ENCODE data around the gene SPTAN1. TPM values are rescaled to one million over a fixed set of nuclear protein-coding genes. Genes with fewer than 3 reads are reported as not detected.

The SPTAN1 gene
- total RNA-seq, 3 donors from 2014 or later (not counting 1 experiment from before 2014, with no cell fraction given) = 301 to 420 (median 400) TPM

DNA sequence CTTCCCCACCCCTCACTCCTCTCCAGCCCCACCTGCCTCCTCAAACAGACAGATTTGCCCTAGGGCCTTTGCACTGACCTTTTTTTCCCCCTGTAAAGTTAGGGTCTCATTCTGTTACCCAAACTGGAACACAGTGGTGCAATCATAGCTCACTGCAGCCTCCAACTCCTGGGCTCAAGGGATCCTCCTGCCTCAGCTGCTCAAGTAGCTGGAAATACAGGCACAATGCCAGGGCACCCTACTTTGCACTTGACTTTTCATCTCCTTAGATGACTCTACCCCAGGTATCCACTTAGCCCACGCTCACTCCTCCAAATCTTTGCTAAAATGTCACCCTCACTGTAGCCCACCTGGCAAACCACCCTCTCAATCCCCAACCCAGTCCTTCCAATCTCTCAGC is 102.1 kb downstream of the SPTAN1 start:
- no peak overlapping the region for H3K27ac ChIP-seq (ENCODE audit: low read length)
- H3K4me3 ChIP-seq (ENCODE audit: low read length) = no peak overlapping the region
- Mint-ChIP-seq H3K27me3 (ENCODE audit: low read depth in 2 of 2) (no peaks in the 10 kb centered on the region), H3K27ac (peak overlapping the region in 1 of 2 donors; percentile 5), H3K4me3 (peak overlapping the region; percentile 55), H3K9me3 (no peaks in the 10 kb centered on the region), H3K36me3 (no peaks in the 10 kb centered on the region), H3K4me1 (peaks cover 0 to 8% of the 10 kb centered on the region in 2 donors)
- H3K27me3 ChIP-seq (ENCODE audit: control insufficient read depth, insufficient read depth, low read length) = no peaks in the 10 kb centered on the region
- no peak for ATAC-seq
- WGBS (ENCODE audit: insufficient coverage) = 100% methylated on average over 1 of the region's 1 CpG
- H3K36me3 ChIP-seq (ENCODE audit: control insufficient read depth, insufficient read depth, low read length) = no peaks in the 10 kb centered on the region
- TF ChIP-seq, protein P1, sequence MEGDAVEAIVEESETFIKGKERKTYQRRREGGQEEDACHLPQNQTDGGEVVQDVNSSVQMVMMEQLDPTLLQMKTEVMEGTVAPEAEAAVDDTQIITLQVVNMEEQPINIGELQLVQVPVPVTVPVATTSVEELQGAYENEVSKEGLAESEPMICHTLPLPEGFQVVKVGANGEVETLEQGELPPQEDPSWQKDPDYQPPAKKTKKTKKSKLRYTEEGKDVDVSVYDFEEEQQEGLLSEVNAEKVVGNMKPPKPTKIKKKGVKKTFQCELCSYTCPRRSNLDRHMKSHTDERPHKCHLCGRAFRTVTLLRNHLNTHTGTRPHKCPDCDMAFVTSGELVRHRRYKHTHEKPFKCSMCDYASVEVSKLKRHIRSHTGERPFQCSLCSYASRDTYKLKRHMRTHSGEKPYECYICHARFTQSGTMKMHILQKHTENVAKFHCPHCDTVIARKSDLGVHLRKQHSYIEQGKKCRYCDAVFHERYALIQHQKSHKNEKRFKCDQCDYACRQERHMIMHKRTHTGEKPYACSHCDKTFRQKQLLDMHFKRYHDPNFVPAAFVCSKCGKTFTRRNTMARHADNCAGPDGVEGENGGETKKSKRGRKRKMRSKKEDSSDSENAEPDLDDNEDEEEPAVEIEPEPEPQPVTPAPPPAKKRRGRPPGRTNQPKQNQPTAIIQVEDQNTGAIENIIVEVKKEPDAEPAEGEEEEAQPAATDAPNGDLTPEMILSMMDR (IDR thresholded peaks at IDR 0.05) = no peak
- intact Hi-C loops (cut with micrococcal nuclease) = no loop called here
- no peaks in the 10 kb centered on the region for H3K9me3 ChIP-seq (ENCODE audit: control insufficient read depth, insufficient read depth, low read length)
- DNase-seq = no peak
- peaks cover 14% of the 10 kb centered on the region for H3K4me1 ChIP-seq (ENCODE audit: control insufficient read depth, insufficient read depth, low read length)

DNA sequence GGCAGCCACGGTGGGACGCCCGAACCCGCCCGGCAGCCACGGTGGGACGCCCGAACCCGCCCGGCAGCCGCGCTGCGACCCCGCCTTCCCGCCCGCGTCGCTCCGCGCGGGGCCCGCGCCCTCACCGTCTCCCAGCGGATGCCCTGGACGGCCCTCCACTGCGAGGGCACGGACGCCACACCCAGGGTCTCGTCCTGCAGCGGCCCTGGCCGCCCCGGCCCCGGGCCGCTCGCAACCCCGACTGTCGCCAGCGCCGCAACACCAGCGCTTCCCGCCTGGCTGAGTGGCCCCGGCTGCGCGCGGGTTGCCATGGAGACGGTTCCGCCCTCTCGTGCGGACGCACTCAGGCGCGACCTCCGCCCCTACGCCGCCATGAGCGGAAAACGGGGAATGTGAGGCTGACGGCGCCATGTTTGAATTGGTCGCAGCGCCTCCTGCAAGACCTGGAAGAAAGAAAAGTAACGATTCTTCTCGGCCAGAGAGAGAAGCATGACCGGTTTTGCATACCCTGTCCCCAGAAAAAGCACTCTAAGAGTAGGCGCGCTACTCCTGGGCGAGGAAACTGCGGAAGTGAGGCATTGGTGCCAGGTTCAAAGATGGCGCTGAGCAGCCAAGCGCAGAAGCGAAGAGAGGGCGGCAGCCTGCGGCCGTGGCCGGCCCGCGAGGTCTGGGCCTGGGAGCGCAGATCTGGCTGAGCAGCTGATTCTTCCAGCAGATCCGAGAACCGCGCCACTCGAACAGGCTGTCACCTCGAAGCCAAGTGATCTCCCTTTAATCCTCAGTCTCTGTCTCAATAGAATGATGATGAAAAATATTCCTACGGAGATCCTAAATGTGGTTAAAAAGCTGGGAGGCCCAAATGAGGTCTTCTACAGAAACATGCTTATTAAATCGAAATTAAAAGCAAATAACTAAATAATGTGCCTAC is 104.3 kb downstream of the SPTAN1 start, which contains the start of gene DYNC2I2:
DYNC2I2 (minus strand) TSS at position 432 of the 928 bp plus-strand sequence; CDS start at position 311, 121 bp downstream.
- DNase-seq (peak; percentile 92 to 99), ATAC-seq (peak; percentile 96 to 97 (median 96))
- intact Hi-C loops (cut with micrococcal nuclease) = loop anchor here (1.0 to 2.0 kb wide), 2 partner anchors 30 to 68 kb away; partner anchors contain the start of gene ZDHHC12
- Histone ChIP-seq H3K36me3 (ENCODE audit: control insufficient read depth, insufficient read depth, low read length) (no peaks in the 10 kb centered on the region), H3K9me3 (ENCODE audit: control insufficient read depth, insufficient read depth, low read length) (no peaks in the 10 kb centered on the region), H3K27me3 (ENCODE audit: control insufficient read depth, insufficient read depth, low read length) (no peaks in the 10 kb centered on the region), H3K4me3 (ENCODE audit: low read length) (peak within 1 kb of the TSS; percentile 54), H3K27ac (ENCODE audit: low read length) (peak within 1 kb of the TSS; percentile 91), H3K4me1 (ENCODE audit: control insufficient read depth, insufficient read depth, low read length) (peaks cover 14% of the 10 kb centered on the region)
- TF ChIP-seq, protein P1 (IDR thresholded peaks at IDR 0.05) = no peak
- Mint-ChIP-seq H3K27me3 (ENCODE audit: low read depth in 2 of 2) (no peaks in the 10 kb centered on the region), H3K9me3 (no peaks in the 10 kb centered on the region), H3K4me1 (peaks cover 0 to 8% of the 10 kb centered on the region in 2 donors), H3K36me3 (no peaks in the 10 kb centered on the region), H3K27ac (peak within 1 kb of the TSS; percentile 97), H3K4me3 (peak within 1 kb of the TSS; percentile 92)
- under 1% methylated on average over 85 of the region's 86 CpGs for WGBS (ENCODE audit: insufficient coverage)

DNA sequence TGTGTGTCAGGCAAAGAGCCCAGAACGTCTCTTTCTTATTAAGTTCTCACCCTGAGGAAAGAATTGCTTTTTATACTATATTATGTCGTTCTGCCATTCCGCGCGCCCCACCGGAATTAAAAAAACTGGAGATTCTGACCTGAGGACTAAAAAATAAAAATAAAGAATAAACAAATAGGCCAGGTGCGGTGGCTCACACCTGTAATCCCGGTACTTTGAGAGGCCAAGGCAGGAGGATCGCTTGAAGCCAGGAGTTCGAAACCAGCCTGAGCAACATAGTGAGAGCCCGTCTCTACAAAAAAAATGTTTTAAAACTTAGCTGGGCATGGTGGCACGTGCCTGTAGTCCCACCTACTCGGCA is 104.9 kb downstream of the SPTAN1 start:
- H3K27me3 Mint-ChIP-seq (ENCODE audit: low read depth in 2 of 2) = no peaks in the 10 kb centered on the region
- Histone ChIP-seq H3K4me1 (ENCODE audit: control insufficient read depth, insufficient read depth, low read length) (peaks cover 14% of the 10 kb centered on the region), H3K4me3 (ENCODE audit: low read length) (peak overlapping the region; percentile 54), H3K36me3 (ENCODE audit: control insufficient read depth, insufficient read depth, low read length) (no peaks in the 10 kb centered on the region), H3K27ac (ENCODE audit: low read length) (peak overlapping the region; percentile 91), H3K27me3 (ENCODE audit: control insufficient read depth, insufficient read depth, low read length) (no peaks in the 10 kb centered on the region), H3K9me3 (ENCODE audit: control insufficient read depth, insufficient read depth, low read length) (no peaks in the 10 kb centered on the region)
- peak overlapping the region; percentile 92 for H3K4me3 Mint-ChIP-seq
- H3K4me1 Mint-ChIP-seq = peaks cover 0 to 8% of the 10 kb centered on the region in 2 donors
- H3K9me3 Mint-ChIP-seq = no peaks in the 10 kb centered on the region
- TF ChIP-seq, protein P1 (IDR thresholded peaks at IDR 0.05) = no peak
- DNase-seq (no peak), ATAC-seq (no peak)
- 97% methylated on average over 13 of the region's 13 CpGs for WGBS (ENCODE audit: insufficient coverage)
- peak overlapping the region; percentile 97 for H3K27ac Mint-ChIP-seq
- intact Hi-C loops (cut with micrococcal nuclease) = loop anchor here (2.0 kb wide), 1 partner anchor 29 kb away; no protein-coding TSS in a partner anchor
- H3K36me3 Mint-ChIP-seq = no peaks in the 10 kb centered on the region
